Upper lobe of left lung (tissue), 6 donors: ENCODE data around the gene RSRC1. TPM values are rescaled to one million over a fixed set of nuclear protein-coding genes. Genes with fewer than 3 reads are reported as not detected.
"Not testable (repeated sequence)": the region's sequence is repeated elsewhere in the genome, so short reads cannot be mapped to it uniquely, and the experiment has no call there.

Experiments
- ATAC-seq, 2 donors: fragments of 200-7000 bp; cut with Tn5 transposase; one replicate each; pipeline ENCODE4 v1.9.1; 2022; ENCODE audit warnings: mild to moderate bottlenecking in 2 of 2, moderate library complexity in 2 of 2; ENCODE audit not compliant: low FRiP score in 2 of 2
- DNase-seq, 2 donors: peaks; one replicate each; pipeline ENCODE4 v3.0.0-alpha.2; 2019 to 2020
- H3K27ac ChIP-seq, 4 donors: fragments of 200-600 bp; sonication (generic); one replicate each; pipeline ENCODE4 v1.5.1; 2016 to 2019
- H3K27me3 ChIP-seq, 4 donors: fragments of 200-600 bp; sonication (generic); one replicate each; pipeline ENCODE4 v1.5.1; 2017 to 2019
- H3K36me3 ChIP-seq, 4 donors: fragments of 200-600 bp; sonication (generic); one replicate each; pipeline ENCODE4 v1.5.1; 2016 to 2019
- H3K4me1 ChIP-seq, 4 donors: fragments of 200-600 bp; sonication (generic); one replicate each; pipeline ENCODE4 v1.5.1; 2018 to 2019
- H3K4me3 ChIP-seq, 4 donors: fragments of 200-600 bp; sonication (generic); one replicate each; pipeline ENCODE4 v1.5.1; 2017 to 2019; ENCODE audit warnings: mild to moderate bottlenecking in 2 of 4, moderate library complexity in 1 of 4
- H3K9me3 ChIP-seq, 4 donors: fragments of 200-600 bp; sonication (generic); one replicate each; pipeline ENCODE4 v1.5.1; 2018 to 2019
- EP300 ChIP-seq, 4 donors: sonication (generic); formaldehyde crosslinking; IDR thresholded peaks; one replicate each; pipeline ENCODE4 v1.5.1; 2017; ENCODE audit warnings: antibody characterized with exemption in 4 of 4, control low read depth in 2 of 4
- POLR2A ChIP-seq, 4 donors: fragments of 450-650 bp; IDR thresholded peaks; one replicate each; pipeline ENCODE4 v1.5.1; 2016 to 2017; ENCODE audit warnings: antibody characterized with exemption in 4 of 4, mild to moderate bottlenecking in 2 of 4
- POLR2AphosphoS5 ChIP-seq, 2 donors: sonication (generic); formaldehyde crosslinking; IDR thresholded peaks; one replicate each; pipeline ENCODE4 v1.5.1; 2017; ENCODE audit warnings: antibody characterized with exemption in 2 of 2
- WGBS, 2 donors: methylation state at CpG; one replicate each; pipeline ENCODE4 v1.1.5; 2017 to 2018; 5-methylcytosine and 5-hydroxymethylcytosine counted together
- total RNA-seq, 6 donors: library from RNA; depleted of rRNA in 4 of 6; stranded (reverse); fragments of >200 nt in 4 of 6; gene quantifications; one replicate each; pipeline versions ENCODE4 v1.1.0 to v1.2.1, GENCODE V29; 2016 to 2021
- TF ChIP-seq, protein P1 (sequence below), 6 experiments: fragments of 450-650 bp in 4 of 6; fragments of 200-600 bp in 2 of 6; sonication (generic) in 2 of 6; IDR thresholded peaks; one replicate each; pipeline ENCODE4 v1.5.1; 2016 to 2019; ENCODE audit warnings: antibody characterized with exemption in 6 of 6
- donor health status: DM: no; HTN: no; CAD: no; lungs with moderate emphysema.
- donor health status: DM: no; HTN: yes; CAD: no; lungs with severe emphysema.

Gene RSRC1
- total RNA-seq, 6 donors from 2014 or later: 21.4 to 87.0 (median 24.5) TPM

DNA sequence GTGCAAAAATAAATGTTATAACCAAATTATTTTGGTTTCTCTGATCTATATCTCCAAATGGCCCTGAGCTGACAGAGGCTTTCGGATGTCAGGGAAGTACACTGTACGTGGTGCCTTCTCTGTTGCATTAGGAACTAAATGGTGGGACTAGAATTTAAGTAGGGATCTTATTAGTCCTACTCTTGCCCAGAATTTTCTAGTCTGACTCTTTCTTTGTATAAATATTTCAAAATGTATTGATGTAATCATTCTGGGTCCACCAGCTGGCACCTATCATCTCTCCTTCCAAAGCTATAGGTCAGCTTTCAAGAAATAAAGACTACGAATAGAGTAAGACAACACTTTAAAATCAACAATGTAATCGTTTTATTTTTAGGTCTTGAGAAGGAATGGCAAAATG, 438.8 kb downstream of the RSRC1 start:
- Histone ChIP-seq H3K9me3 (no peaks in the 10 kb centered on the region), H3K36me3 (peaks cover 0 to 9% (median 0%) of the 10 kb centered on the region in 4 donors), H3K27ac (no peak overlapping the region), H3K4me3 (no peak overlapping the region), H3K27me3 (no peaks in the 10 kb centered on the region), H3K4me1 (no peaks in the 10 kb centered on the region)
- TF ChIP-seq POLR2A (IDR thresholded peaks at IDR 0.05) (no peak), EP300 (IDR thresholded peaks at IDR 0.05) (no peak), POLR2AphosphoS5 (IDR thresholded peaks at IDR 0.05) (no peak)
- TF ChIP-seq, protein P1, sequence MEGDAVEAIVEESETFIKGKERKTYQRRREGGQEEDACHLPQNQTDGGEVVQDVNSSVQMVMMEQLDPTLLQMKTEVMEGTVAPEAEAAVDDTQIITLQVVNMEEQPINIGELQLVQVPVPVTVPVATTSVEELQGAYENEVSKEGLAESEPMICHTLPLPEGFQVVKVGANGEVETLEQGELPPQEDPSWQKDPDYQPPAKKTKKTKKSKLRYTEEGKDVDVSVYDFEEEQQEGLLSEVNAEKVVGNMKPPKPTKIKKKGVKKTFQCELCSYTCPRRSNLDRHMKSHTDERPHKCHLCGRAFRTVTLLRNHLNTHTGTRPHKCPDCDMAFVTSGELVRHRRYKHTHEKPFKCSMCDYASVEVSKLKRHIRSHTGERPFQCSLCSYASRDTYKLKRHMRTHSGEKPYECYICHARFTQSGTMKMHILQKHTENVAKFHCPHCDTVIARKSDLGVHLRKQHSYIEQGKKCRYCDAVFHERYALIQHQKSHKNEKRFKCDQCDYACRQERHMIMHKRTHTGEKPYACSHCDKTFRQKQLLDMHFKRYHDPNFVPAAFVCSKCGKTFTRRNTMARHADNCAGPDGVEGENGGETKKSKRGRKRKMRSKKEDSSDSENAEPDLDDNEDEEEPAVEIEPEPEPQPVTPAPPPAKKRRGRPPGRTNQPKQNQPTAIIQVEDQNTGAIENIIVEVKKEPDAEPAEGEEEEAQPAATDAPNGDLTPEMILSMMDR (IDR thresholded peaks at IDR 0.05): no peak
- DNase-seq (no peak), ATAC-seq (no peak)
- 83% methylated on average over 4 of the region's 4 CpGs for WGBS, 2 donors

DNA sequence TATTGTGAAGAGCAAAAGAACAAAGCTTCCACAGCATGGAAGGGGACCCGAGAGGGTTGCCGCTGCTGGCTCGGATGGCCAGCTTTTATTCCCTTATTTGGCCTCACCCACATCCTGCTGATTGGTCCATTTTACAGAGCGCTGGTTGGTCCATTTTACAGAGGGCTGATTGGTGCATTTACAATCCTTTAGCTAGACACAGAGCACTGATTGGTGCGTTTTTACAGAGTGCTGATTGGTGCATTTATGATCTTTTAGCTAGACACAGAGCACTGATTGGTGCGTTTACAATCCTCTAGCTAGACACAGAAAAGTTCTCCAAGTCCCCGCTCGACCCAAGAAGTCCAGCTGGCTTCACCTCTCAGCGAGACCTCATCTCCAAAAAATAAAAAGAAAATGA, 440.0 kb downstream of the RSRC1 start:
- H3K4me1 ChIP-seq, H3K27me3 ChIP-seq, H3K36me3 ChIP-seq, H3K4me3 ChIP-seq, ATAC-seq, H3K9me3 ChIP-seq, H3K27ac ChIP-seq, DNase-seq: not testable (repeated sequence)
- WGBS, 2 donors: 96 to 97% methylated on average over 9 of the region's 9 CpGs

DNA sequence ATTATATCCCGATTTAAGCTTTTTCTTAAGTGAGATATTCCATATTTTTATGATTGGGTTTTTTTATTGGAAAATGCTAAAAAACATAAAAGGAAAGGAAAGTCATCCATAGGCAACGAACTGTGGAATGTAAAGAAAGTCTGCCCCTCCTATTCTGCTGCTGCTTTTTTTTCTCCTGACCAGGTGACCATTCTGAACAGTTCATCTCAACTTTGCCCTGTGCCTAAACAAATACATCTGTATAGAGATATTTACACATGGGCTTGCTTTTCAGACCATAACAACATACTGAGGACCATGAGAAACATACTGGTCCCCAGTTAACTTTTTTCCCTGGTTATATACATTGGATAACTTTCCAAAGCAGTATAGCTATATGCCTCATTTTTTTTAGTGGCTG, 442.2 kb downstream of the RSRC1 start:
- Histone ChIP-seq H3K36me3 (no peaks in the 10 kb centered on the region), H3K4me3 (no peak overlapping the region), H3K9me3 (no peaks in the 10 kb centered on the region), H3K27me3 (no peaks in the 10 kb centered on the region), H3K27ac (no peak overlapping the region), H3K4me1 (no peaks in the 10 kb centered on the region)
- TF ChIP-seq POLR2AphosphoS5 (IDR thresholded peaks at IDR 0.05) (no peak), POLR2A (IDR thresholded peaks at IDR 0.05) (no peak), EP300 (IDR thresholded peaks at IDR 0.05) (no peak)
- TF ChIP-seq, protein P1 (IDR thresholded peaks at IDR 0.05): no peak
- 88 to 90% methylated on average over 2 of the region's 2 CpGs for WGBS, 2 donors
- no peak for DNase-seq
- no peak for ATAC-seq

DNA sequence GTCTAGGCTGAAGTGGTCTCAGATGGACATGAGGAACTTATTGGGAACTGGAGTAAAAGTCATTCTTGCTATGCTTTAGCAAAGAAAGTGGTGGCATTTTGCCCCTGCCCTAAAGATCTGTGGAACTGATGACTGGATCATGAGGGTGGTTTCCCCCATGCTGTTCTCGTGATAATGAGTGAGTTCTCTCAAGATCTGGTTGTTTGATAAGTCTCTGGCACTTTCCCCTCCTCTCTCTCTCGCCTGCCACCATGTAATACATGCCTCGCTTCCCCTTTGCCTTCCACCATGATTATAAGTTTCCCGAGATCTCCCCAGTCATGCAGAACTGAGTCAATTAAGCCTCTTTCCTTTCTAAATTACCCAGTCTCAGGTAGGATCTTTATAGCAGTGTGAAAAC, 449.6 kb downstream of the RSRC1 start:
- no peak overlapping the region for H3K27ac ChIP-seq
- H3K9me3 ChIP-seq: no peaks in the 10 kb centered on the region
- H3K36me3 ChIP-seq: no peaks in the 10 kb centered on the region
- no peaks in the 10 kb centered on the region for H3K4me1 ChIP-seq
- ATAC-seq (no peak), DNase-seq (no peak)
- H3K4me3 ChIP-seq: no peak overlapping the region
- no peaks in the 10 kb centered on the region for H3K27me3 ChIP-seq
- WGBS, 2 donors: 80 to 88% methylated on average over 4 of the region's 4 CpGs
- TF ChIP-seq, protein P1 (IDR thresholded peaks at IDR 0.05): no peak
- TF ChIP-seq POLR2AphosphoS5 (IDR thresholded peaks at IDR 0.05): no peak
- TF ChIP-seq POLR2A (IDR thresholded peaks at IDR 0.05): no peak
- TF ChIP-seq EP300 (IDR thresholded peaks at IDR 0.05): no peak

DNA sequence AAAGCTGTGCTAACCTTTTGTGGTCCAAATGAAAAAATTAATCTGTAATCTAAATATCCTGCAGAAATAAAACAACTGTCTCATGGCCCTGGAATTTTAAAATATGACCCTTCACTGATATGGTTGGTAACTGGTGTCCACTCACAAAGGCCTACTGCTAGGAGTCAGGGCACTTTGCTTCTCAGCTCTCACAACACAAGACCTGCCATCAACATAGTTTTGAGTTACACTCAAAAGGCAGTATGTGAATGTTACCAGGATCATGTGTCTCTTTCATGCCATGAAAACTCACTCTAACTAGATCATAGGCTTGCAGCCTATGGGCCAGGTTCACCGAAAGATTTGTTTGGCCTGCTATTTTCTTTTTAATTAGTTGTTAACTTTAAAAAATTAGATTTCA, 451.1 kb downstream of the RSRC1 start:
- no peak overlapping the region for H3K4me3 ChIP-seq
- H3K36me3 ChIP-seq: no peaks in the 10 kb centered on the region
- H3K4me1 ChIP-seq: no peaks in the 10 kb centered on the region
- ATAC-seq: no peak
- H3K27ac ChIP-seq: no peak overlapping the region
- TF ChIP-seq POLR2A (IDR thresholded peaks at IDR 0.05) (no peak), EP300 (IDR thresholded peaks at IDR 0.05) (no peak), POLR2AphosphoS5 (IDR thresholded peaks at IDR 0.05) (no peak)
- TF ChIP-seq, protein P1 (IDR thresholded peaks at IDR 0.05): no peak
- H3K27me3 ChIP-seq: no peaks in the 10 kb centered on the region
- 95 to 100% methylated on average over 1 of the region's 1 CpG for WGBS, 2 donors
- no peaks in the 10 kb centered on the region for H3K9me3 ChIP-seq
- no peak for DNase-seq
